ENCODE results near the gene PLA2G4F.

PLA2G4F gene

DNA sequence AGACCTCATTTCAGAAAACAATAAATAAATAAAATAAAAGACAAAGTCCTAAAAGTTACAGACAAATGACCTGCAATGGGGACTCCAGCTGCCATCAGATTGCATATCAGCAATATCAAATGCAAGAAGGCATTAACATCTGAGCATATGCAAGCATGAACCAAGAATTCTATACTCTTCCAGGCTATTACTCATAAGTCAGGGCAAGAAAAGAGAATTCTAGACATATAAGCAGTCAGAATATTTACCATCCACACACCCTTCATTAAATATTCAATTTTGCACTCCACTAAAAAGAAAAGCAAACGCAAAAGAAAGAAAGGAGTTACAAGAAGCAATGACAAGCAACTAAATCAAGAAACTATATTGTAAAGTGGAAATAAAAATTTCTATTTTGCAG lies 21.1 kb downstream of the PLA2G4F start:
- Mint-ChIP-seq H3K36me3 (ENCODE audit: low read depth) (no peaks in the 10 kb centered on the region), H3K4me3 (no peak overlapping the region), H3K27ac (no peak overlapping the region), H3K9me3 (no peaks in the 10 kb centered on the region), H3K4me1 (ENCODE audit: low read depth) (no peaks in the 10 kb centered on the region), H3K27me3 (peaks cover 3% of the 10 kb centered on the region)

- Mint-ChIP-seq H3K36me3 (ENCODE audit: low read depth) (no peaks in the 10 kb centered on the region), H3K27me3 (peaks cover 3% of the 10 kb centered on the region), H3K4me3 (no peak overlapping the region), H3K4me1 (ENCODE audit: low read depth) (no peaks in the 10 kb centered on the region), H3K27ac (no peak overlapping the region), H3K9me3 (no peaks in the 10 kb centered on the region)
These were observed 21.7 kb downstream of the PLA2G4F start for GRCh38 chr15:42134617-42135245.

GRCh38 chr15:42133886-42134502 lies 22.4 kb downstream of the PLA2G4F start:
- peaks cover 8% of the 10 kb centered on the region for H3K27me3 Mint-ChIP-seq
- no peak overlapping the region for H3K4me3 Mint-ChIP-seq
- no peaks in the 10 kb centered on the region for H3K9me3 Mint-ChIP-seq
- H3K4me1 Mint-ChIP-seq (ENCODE audit: low read depth), result no peaks in the 10 kb centered on the region
- no peaks in the 10 kb centered on the region for H3K36me3 Mint-ChIP-seq (ENCODE audit: low read depth)
- H3K27ac Mint-ChIP-seq, result no peak overlapping the region

- Mint-ChIP-seq H3K4me1 (ENCODE audit: low read depth) (no peaks in the 10 kb centered on the region), H3K27ac (no peak overlapping the region), H3K9me3 (no peaks in the 10 kb centered on the region), H3K36me3 (ENCODE audit: low read depth) (no peaks in the 10 kb centered on the region), H3K27me3 (peaks cover 8% of the 10 kb centered on the region), H3K4me3 (no peak overlapping the region)
These were observed 23.1 kb downstream of the PLA2G4F start for GRCh38 chr15:42133356-42133755.

- Mint-ChIP-seq H3K4me3 (no peak overlapping the region), H3K36me3 (ENCODE audit: low read depth) (no peaks in the 10 kb centered on the region), H3K27ac (no peak overlapping the region), H3K4me1 (ENCODE audit: low read depth) (no peaks in the 10 kb centered on the region), H3K27me3 (peaks cover 17% of the 10 kb centered on the region), H3K9me3 (no peaks in the 10 kb centered on the region)
These were observed 24.3 kb downstream of the PLA2G4F start for GRCh38 chr15:42131826-42132806.

DNA sequence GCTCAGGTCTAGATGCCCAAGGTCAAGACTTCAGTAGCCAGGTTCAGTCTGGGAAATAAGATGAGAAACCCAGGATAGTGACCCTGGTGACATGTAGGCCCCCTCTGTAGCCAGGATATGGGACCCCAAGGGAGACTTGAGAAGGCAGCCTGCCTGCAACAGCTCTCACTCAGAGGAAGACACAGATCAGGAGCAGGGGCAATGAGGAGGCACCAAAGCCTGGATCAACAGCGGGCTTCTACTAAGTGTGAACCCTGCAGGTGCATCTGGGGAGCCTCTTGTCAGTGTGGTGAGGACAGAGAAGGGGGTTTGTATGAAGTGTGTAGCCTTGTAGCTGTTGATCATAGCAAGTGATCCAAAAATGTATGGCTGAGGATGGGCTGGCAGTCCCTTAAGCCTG lies 25.4 kb downstream of the PLA2G4F start:
- Mint-ChIP-seq H3K27me3 (peaks cover 17% of the 10 kb centered on the region), H3K4me3 (no peak overlapping the region), H3K27ac (no peak overlapping the region), H3K36me3 (ENCODE audit: low read depth) (no peaks in the 10 kb centered on the region), H3K4me1 (ENCODE audit: low read depth) (no peaks in the 10 kb centered on the region), H3K9me3 (no peaks in the 10 kb centered on the region)

DNA sequence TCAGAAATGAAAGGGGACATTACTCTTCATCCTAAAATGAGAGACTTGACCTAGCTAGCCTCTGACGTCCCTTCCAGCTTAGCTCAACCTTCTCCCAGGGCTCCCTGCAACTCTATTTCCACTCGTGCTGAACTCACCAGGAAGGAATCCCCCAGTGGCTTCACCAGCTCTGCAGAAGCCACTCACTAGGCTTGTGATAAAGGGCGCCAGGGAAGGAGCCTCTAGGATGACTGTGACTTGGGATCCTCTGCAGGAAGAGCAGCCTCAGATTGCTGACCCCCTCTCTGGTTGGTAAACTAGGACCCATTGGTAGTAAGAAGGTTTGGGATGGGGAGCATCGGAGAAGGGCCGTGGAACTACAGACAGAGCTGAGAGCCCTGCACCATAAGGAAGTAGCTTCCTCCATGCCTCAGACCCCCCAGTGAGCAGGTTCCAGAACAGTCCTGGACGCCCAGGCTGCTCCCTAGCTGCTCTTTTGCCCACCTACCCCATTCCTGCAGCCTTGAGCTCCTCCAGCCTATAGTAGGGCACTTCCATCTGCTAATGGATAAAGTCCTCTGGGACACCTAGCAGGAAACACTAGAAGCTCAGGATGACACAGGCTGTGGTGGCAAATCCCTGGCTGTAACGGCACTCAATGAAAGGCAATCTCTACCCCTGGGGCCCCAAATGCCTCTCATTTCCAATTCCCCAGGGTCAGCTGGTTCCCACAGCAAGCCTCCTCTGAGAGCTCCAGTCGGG lies 26.0 kb downstream of the PLA2G4F start:
- no peak overlapping the region for H3K27ac Mint-ChIP-seq
- H3K9me3 Mint-ChIP-seq, result no peaks in the 10 kb centered on the region
- no peaks in the 10 kb centered on the region for H3K4me1 Mint-ChIP-seq (ENCODE audit: low read depth)
- no peak overlapping the region for H3K4me3 Mint-ChIP-seq
- peaks cover 17% of the 10 kb centered on the region for H3K27me3 Mint-ChIP-seq
- no peaks in the 10 kb centered on the region for H3K36me3 Mint-ChIP-seq (ENCODE audit: low read depth)

DNA sequence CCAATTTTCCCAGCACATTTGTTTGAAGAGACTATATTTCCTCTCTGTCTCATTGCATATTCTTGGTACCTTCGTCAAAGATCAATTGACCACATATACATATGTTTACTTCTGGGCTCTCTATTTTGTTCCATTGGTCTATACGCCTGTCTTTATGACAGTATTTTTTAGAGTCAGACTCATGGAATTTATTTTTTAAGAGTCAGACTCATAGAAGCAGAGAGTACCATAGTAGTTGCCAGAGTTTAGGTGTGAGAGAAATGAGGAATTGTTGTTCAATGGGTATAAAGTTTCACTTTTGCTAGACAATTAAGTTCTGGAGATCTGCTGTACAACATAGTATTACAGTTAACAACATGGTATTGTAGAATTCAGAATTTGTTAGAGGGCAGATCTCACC lies 27.1 kb downstream of the PLA2G4F start:
- Mint-ChIP-seq H3K9me3 (no peaks in the 10 kb centered on the region), H3K27ac (no peak overlapping the region), H3K4me1 (ENCODE audit: low read depth) (no peaks in the 10 kb centered on the region), H3K4me3 (no peak overlapping the region), H3K36me3 (ENCODE audit: low read depth) (no peaks in the 10 kb centered on the region), H3K27me3 (peaks cover 17% of the 10 kb centered on the region)

- H3K27me3 Mint-ChIP-seq, result peaks cover 17% of the 10 kb centered on the region
- H3K27ac Mint-ChIP-seq, result no peak overlapping the region
- no peaks in the 10 kb centered on the region for H3K36me3 Mint-ChIP-seq (ENCODE audit: low read depth)
- H3K4me3 Mint-ChIP-seq, result no peak overlapping the region
- no peaks in the 10 kb centered on the region for H3K9me3 Mint-ChIP-seq
- H3K4me1 Mint-ChIP-seq (ENCODE audit: low read depth), result no peaks in the 10 kb centered on the region
These were observed 28.0 kb downstream of the PLA2G4F start for GRCh38 chr15:42128476-42128875.

DNA sequence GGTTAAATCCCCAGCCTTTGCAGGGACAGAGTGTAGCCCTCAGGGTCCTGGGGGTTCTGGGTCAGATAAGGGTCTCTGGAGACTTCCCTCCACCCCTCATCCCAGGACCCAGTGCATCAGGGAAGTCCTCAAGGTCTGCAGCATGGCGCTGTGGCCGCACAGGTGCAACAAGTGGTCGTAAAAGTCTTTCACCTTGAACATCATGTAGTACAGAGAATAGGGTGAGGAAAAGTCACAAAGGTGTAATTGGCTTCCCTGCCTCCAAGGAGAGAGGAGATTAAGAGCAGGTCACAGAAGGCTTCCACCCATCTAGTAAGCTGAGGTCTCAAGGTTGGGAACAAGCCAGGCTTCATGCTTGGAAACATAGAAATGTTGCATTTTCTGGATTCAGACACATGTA lies 32.9 kb downstream of the PLA2G4F start:
- no peaks in the 10 kb centered on the region for H3K9me3 Mint-ChIP-seq
- H3K36me3 Mint-ChIP-seq (ENCODE audit: low read depth), result no peaks in the 10 kb centered on the region
- no peak overlapping the region for H3K27ac Mint-ChIP-seq
- peaks cover 9% of the 10 kb centered on the region for H3K27me3 Mint-ChIP-seq
- H3K4me3 Mint-ChIP-seq, result no peak overlapping the region
- no peaks in the 10 kb centered on the region for H3K4me1 Mint-ChIP-seq (ENCODE audit: low read depth)

- Mint-ChIP-seq H3K27me3 (no peaks in the 10 kb centered on the region), H3K4me1 (ENCODE audit: low read depth) (no peaks in the 10 kb centered on the region), H3K9me3 (no peaks in the 10 kb centered on the region), H3K27ac (no peak overlapping the region), H3K4me3 (no peak overlapping the region), H3K36me3 (ENCODE audit: low read depth) (no peaks in the 10 kb centered on the region)
These were observed 34.8 kb downstream of the PLA2G4F start for GRCh38 chr15:42121682-42122081.

DNA sequence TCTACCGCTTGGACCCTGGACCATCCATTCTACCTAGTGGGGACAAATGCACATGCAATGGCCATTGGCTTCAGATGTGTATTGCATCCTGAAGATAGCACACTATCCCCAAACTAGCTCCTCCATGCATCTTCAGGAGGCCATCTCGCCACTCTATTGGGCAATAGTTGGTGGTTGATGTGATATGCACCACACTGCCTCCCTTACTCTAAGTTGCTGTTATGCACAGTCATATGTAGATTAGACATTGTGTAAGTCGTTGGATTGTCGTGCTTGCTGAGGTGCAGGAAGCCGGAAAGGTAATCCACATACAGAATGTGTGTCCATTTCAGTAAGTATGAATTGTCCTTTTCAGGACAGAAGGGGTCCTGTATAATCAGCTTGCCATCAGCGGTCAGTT lies 35.4 kb downstream of the PLA2G4F start:
- H3K9me3 Mint-ChIP-seq, result no peaks in the 10 kb centered on the region

GRCh38 chr15:42120285-42120684 lies 36.2 kb downstream of the PLA2G4F start:
- Mint-ChIP-seq H3K36me3 (ENCODE audit: low read depth) (no peaks in the 10 kb centered on the region), H3K4me1 (ENCODE audit: low read depth) (no peaks in the 10 kb centered on the region), H3K4me3 (no peak overlapping the region), H3K27ac (no peak overlapping the region), H3K9me3 (no peaks in the 10 kb centered on the region), H3K27me3 (peaks cover 4% of the 10 kb centered on the region)

More for the DNA sequence above, 35.4 kb downstream of the PLA2G4F start:
- Mint-ChIP-seq H3K27me3 (peaks cover 4% of the 10 kb centered on the region), H3K4me3 (no peak overlapping the region), H3K27ac (no peak overlapping the region), H3K4me1 (ENCODE audit: low read depth) (no peaks in the 10 kb centered on the region), H3K36me3 (ENCODE audit: low read depth) (no peaks in the 10 kb centered on the region)

DNA sequence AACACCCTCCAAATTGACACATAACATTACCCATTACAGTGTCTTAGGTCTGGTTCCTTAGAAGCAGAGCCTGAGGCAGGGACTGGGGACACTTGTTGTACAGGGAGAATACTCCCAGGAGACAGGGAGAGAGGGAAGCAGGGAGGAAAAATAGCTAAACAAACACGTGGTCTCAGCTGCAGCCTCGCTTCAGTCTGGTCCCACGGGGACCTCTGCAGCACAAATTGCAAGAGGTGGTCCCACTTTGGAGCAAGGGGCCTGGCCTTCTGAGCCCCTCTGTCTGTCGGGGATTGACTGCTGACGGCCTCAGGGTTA lies 37.0 kb downstream of the PLA2G4F start:
- Mint-ChIP-seq H3K27ac (no peak overlapping the region), H3K36me3 (ENCODE audit: low read depth) (no peaks in the 10 kb centered on the region), H3K4me3 (no peak overlapping the region), H3K4me1 (ENCODE audit: low read depth) (no peaks in the 10 kb centered on the region), H3K9me3 (no peaks in the 10 kb centered on the region), H3K27me3 (peaks cover 4% of the 10 kb centered on the region)
